Dedifferentiated amniotic fluid mesenchymal stem cell (primary cell): ENCODE measurements around the gene ZBTB7C.

Experiments used
- DNase-seq: peaks from one replicate; pipeline ENCODE4 v3.0.0-alpha.2; 2016; ENCODE audit errors: extremely low spot score

Gene ZBTB7C

GRCh38 chr18:47999801-48000248 lies 409.4 kb downstream of the ZBTB7C start:
- DNase-seq, result no peak

GRCh38 chr18:47997338-47997780 lies 411.8 kb downstream of the ZBTB7C start:
- DNase-seq, result no peak

- no peak for DNase-seq
Observed at GRCh38 chr18:47996091-47996541, 413.1 kb downstream of the ZBTB7C start.

GRCh38 chr18:47995654-47996053 lies 413.5 kb downstream of the ZBTB7C start:
- DNase-seq, result no peak

DNA sequence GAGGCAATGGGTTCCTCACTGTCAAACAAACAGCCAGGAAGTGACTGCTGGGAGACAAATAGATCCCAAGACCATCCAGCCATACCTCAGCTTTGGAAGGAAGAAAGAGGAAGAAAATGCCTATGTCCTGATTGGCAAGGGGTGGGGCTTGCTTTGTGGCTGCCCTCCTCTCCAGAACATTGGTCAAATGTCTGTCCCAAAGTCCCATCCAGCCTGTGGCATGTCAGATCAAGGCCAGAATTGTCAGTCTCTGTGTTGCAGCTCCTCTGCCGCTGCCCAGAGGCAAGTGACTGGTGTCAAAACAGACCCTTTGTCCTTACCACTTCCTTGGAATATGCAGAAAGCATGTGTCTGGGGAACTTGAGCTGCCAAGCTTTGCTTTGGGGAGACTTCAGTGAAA lies 415.8 kb downstream of the ZBTB7C start:
- no peak for DNase-seq

GRCh38 chr18:47992976-47993375 lies 416.2 kb downstream of the ZBTB7C start:
- no peak for DNase-seq

DNA sequence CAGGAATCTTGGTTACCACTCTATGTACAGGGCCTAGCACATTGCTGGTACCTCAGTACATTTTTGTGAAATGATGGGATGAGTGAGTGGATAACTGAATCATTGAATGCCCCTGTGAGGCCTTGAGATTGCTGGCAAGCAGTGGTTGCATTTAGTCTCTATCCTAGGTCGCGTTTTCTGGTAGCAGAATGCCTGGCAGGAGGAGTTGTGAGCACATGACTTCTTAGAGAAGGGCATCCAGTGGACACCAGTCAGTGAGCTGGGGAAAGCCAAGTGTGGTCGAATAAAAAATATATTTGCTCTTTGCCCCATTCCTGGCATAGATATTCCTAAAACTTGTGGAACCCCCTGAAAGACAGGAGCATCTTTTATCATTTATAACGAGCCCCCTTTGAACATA lies 416.9 kb downstream of the ZBTB7C start:
- no peak for DNase-seq

GRCh38 chr18:47990981-47991380 lies 418.2 kb downstream of the ZBTB7C start:
- DNase-seq, result no peak

DNA sequence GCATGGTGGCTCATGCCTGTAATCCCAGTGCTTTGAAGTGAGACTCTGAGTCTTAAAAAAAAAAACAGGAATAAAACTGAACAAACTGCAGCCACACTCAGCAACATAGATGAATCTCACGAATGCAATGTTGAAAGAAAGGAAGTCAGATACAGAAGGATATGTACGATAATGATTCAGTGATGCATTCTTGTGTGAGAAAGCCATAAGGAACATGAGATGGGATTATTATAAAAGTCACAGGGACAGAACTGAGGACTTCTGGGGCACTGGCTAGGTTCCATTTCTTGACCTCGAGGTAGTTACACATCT lies 421.8 kb downstream of the ZBTB7C start:
- DNase-seq, result peak; percentile 48

- no peak for DNase-seq
Observed at GRCh38 chr18:47986620-47987387, 422.4 kb downstream of the ZBTB7C start.

DNA sequence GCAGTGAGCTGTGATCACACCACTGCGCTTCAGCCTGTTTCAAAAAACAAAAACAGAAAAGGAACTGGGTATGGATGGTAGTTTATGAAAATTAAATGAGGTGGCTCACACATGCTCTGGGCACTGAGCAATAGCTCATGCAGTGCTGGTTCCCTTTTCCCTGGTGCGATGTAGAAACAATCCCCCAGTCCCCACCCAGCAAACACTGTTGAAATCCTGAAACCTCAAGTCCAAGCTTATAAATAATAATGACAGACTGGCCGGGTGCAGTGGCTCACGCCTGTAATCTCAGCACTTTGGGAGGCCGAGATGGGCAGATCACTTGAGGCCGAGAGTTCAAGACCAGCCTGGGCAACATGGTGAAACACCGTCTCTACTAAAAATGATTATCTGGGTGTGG lies 423.3 kb downstream of the ZBTB7C start:
- no peak for DNase-seq

DNA sequence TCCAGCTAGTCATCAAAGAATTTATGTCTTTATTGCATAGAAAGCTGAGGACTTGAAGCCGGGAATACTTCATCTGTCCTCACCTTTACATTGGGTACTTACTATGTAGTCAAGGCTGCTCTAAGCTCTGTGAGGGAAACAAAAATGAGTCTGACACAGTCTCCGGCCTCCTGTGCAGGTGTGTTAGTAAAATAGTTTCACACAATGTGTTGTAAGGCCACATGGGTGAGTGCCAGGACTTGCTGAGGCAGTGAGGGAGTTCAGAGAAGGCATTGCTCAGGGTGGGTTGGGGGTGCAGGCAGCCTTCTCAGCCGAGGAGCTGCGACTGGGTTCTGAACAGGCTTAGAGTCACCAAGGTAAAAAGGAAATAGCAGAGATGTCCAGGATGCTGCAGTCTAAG lies 424.2 kb downstream of the ZBTB7C start:
- DNase-seq, result no peak

GRCh38 chr18:47983946-47984345 lies 425.2 kb downstream of the ZBTB7C start:
- no peak for DNase-seq

GRCh38 chr18:47983055-47983454 lies 426.1 kb downstream of the ZBTB7C start:
- no peak for DNase-seq

DNA sequence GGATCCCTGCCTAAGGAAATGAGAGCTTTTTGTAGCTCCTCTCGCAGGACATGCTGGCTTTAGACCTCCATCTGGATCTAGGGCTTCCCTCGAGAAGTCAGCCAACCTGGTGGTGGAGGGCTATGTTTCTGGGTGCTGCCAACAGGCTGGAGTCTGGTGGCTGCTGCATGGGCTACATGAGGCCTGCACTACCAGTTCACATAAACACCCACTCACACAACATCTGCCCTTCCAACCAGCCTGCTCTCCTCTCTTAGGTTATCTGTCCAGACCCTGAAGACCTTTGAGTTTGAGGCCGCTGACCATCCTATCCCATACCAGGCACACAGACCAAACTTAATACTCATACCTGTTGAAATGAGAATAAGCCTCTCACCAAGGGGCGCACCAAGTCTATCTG lies 427.4 kb downstream of the ZBTB7C start:
- DNase-seq, result no peak

DNA sequence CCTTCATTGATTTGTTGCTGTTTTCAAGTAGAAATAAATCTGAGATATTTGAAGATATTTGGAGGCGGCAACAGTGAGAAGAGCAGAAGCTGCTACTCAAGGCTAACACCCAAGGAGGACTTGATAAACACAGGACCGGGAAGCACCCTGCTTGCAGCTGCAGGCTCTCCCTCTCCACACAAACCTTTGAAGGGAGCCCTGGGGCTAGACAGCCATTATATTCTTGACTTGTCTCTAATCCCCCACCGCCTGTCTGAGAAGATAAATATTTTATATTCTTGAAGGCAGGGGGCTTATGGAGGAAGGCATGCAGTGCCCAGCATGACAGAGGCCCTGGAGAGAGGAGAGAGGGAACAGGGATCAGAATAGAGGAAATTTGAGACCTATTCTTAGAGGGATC lies 427.9 kb downstream of the ZBTB7C start:
- no peak for DNase-seq

DNA sequence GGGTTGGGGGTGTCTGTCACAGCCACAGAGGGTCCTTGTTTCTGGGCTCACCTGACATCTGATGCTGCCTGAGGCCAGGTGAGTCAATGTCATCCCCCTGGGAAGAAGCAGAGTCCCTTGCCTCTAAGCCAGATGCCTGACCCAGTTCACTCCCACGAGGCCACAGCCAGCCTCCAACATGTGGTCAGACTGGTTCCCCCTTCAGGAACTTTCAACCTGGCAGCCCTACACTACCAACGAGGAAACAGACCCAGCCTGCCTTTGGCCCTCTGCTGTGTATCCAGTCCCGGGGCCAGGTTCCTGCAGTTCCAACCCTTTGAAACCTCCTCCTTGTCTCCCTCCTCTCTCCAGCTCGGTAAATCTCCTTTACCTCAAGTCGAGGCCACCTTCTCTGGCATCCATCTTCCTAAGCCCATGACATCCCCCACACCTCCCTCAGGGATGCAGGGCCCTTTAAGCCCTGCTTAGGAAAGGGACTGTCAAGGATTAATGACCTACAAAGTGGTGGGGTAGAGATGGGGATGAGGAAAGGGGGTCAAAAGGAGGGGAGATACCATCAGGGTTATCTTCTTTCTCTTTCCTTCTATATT lies 429.5 kb downstream of the ZBTB7C start:
- DNase-seq, result no peak

GRCh38 chr18:47978603-47979002 lies 430.6 kb downstream of the ZBTB7C start:
- DNase-seq, result no peak

DNA sequence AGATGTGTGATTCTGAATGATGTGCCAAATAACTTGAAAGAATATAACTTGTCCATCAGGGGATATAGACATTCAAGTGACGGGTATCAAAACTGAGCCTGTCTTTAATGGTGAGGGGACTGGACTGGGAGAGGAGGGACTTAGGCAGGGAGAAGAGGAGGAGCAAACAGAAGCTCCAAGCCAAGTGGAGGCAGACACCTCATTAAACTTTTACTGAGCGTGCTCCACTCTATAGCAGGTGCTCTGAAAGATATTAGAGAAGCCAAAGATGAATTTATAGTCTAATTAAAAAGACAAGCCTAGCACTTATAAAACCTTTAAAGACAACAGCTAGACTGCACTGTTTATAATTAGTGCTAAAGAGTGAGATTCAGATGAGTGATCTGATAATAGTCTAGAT lies 431.0 kb downstream of the ZBTB7C start:
- DNase-seq, result no peak
